Cardiac ventricle fibroblast (primary cell): ENCODE data around the gene NABP1. TPM values are rescaled to one million over a fixed set of nuclear protein-coding genes. Genes with fewer than 3 reads are reported as not detected.

Experiments
- total RNA-seq: library from RNA; depleted of rRNA; stranded (reverse); fragments of >200 nt; gene quantifications from 2 replicates; pipeline ENCODE4 v1.2.3, GENCODE V29; 2015

Gene NABP1, protein sequence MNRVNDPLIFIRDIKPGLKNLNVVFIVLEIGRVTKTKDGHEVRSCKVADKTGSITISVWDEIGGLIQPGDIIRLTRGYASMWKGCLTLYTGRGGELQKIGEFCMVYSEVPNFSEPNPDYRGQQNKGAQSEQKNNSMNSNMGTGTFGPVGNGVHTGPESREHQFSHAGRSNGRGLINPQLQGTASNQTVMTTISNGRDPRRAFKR
- total RNA-seq = 63.8 and 66.0 TPM in 2 replicates

DNA sequence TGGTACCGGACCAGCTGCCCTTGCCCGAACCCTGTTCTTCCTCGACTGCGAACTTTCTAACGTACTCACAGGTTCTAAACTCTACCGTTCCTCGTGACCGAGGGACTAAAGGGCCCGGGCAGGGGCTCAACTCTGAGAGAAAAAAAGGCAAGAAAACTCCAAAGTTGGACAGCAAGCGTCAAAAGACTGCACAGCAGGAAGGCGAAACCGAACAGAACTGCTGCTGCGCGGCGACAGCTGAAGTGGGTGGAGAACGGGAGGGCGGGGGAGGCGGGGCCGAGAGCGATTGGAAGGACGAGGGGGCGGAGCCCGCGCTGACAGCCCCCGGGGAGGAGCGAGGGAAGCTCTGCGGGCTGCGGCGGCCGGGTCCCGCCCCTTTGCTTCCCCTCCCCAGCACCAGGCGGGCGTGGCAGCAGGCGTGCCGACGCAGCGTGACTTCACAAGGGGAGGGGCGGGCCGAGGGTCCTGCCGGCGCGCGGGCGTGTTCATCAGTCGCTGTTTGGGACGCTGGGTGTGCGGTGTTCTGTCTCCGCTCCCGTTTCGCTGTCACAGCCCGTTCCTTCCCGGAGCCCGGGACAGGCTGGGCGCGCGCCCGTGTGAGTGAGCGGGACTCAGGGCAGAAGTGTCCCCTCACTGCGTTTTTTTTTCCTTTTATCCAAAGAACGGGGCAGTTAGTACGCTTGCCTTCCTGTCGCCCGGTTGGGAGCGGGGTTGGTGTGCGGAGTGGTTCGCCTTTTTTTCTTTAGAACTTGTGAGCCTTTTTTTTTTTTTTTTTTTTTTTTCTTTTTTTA, at the start of gene NABP1:
NABP1 (plus strand) TSS at position 491 of the 791 bp plus-strand sequence. CDS start 479 bp downstream, outside the sequence.

Other genes starting within 250 kb of the NABP1 start
- gene CAVIN2, start 169.0 kb downstream of the NABP1 start, total RNA-seq = 15.7 and 16.2 TPM in 2 replicates